K562 (cell line): ENCODE results near the gene IQCE. TPM values are rescaled to one million over a fixed set of nuclear protein-coding genes. Genes with fewer than 3 reads are reported as not detected.

ENCODE experiments used
- ATAC-seq: fragments of 200-7000 bp; cut with Tn5 transposase; 3 replicates; pipeline ENCODE4 v1.9.1; 2020; ENCODE audit warnings: moderate library complexity
- BruUV-seq: library from RNA; stranded (reverse); fragments of 400-500 nt; replicated peaks from 2 replicates; lab custom pipeline; 2021; lab: Mats Ljungman, UMichigan
- CTCF ChIA-PET: fragments of 300-600 bp; formaldehyde crosslinking; extraction: SDS; loops from one replicate; lab custom pipeline; 2021; ENCODE audit warnings: low intra/inter-chr PET ratio; lab: Yijun Ruan, JAX
- POLR2A ChIA-PET: fragments of 300-600, 350-650 bp; sonication (Branson Sonifier 250); formaldehyde crosslinking; extraction: SDS; loops from one replicate; lab custom pipeline; 2021; ENCODE audit warnings: antibody characterized with exemption, inconsistent platforms; lab: Yijun Ruan, JAX
- DNase-seq, 4 experiments: peaks; one replicate each; pipeline versions ENCODE4 v3.0.0 to v3.0.0-alpha.2; 2011 to 2018; ENCODE audit warnings: low spot score in 3 of 4, mixed read lengths in 3 of 4; ENCODE audit errors: extremely low read depth in 1 of 4
- FAIRE-seq: peaks from 2 replicates; lab custom pipeline; 2011; peaks lifted over from hg19 to GRCh38; lab: Jason Lieb, UNC
- H2AFZ ChIP-seq: 2 replicates; pipeline ENCODE4 v1.6.0; 2011; ENCODE audit warnings: low read depth, low read length, control low read depth, inconsistent platforms
- H3K27ac ChIP-seq: fragments of 200-600 bp; 3 replicates; pipeline ENCODE4 v1.8.0; 2011; ENCODE audit warnings: low read depth, mild to moderate bottlenecking, control low read depth, inconsistent platforms, low read length, moderate library complexity, mixed read lengths; ENCODE audit errors: extremely low read depth
- H3K27me3 ChIP-seq, 2 experiments: fragments of 300-600 bp in 1 of 2; 2 replicates in 1 of 2; 3 replicates in 1 of 2; pipeline versions ENCODE4 v1.6.0 to v1.8.0; 2011; ENCODE audit warnings: inconsistent platforms in 2 of 2, low read length in 2 of 2, mild to moderate bottlenecking in 1 of 2, mixed read lengths in 1 of 2, moderate library complexity in 1 of 2; ENCODE audit not compliant: control insufficient read depth in 2 of 2, insufficient read depth in 2 of 2
- H3K36me3 ChIP-seq: fragments of 300-600 bp; 3 replicates; pipeline ENCODE4 v1.8.0; 2011; ENCODE audit warnings: mild to moderate bottlenecking, low read length, inconsistent platforms; ENCODE audit not compliant: control insufficient read depth, insufficient read depth
- H3K4me1 ChIP-seq, 2 experiments: fragments of 200-600 bp in 1 of 2; replicated peaks in 1 of 2; 2 replicates in 1 of 2; 3 replicates in 1 of 2; pipeline versions ENCODE4 v1.5.1 to v1.8.0; 2011; ENCODE audit warnings: inconsistent platforms in 2 of 2, low read length in 2 of 2, mild to moderate bottlenecking in 1 of 2, mixed read lengths in 1 of 2, moderate library complexity in 1 of 2; ENCODE audit not compliant: control insufficient read depth in 2 of 2, insufficient read depth in 2 of 2
- H3K4me2 ChIP-seq: 2 replicates; pipeline ENCODE4 v1.6.1; 2011; ENCODE audit warnings: low read length, control low read depth, inconsistent platforms, mixed read lengths; ENCODE audit not compliant: insufficient read depth
- H3K4me3 ChIP-seq: fragments of 200-600 bp; sonication (generic), shearing (Covaris generic); 2 replicates; pipeline ENCODE4 v1.5.1; 2016; ENCODE audit warnings: control low read depth, inconsistent platforms
- H3K79me2 ChIP-seq: fragments of 200-600 bp; 3 replicates; pipeline ENCODE4 v1.8.0; 2011; ENCODE audit warnings: low read length, inconsistent platforms; ENCODE audit not compliant: control insufficient read depth, insufficient read depth
- H3K9ac ChIP-seq, 2 experiments: 2 replicates each; pipeline versions ENCODE4 v1.6.0 to v1.6.1; 2011; ENCODE audit warnings: low read depth in 2 of 2, low read length in 2 of 2, control low read depth in 1 of 2, inconsistent platforms in 1 of 2, mild to moderate bottlenecking in 1 of 2, mixed read lengths in 1 of 2; ENCODE audit not compliant: insufficient read depth in 1 of 2
- H3K9me1 ChIP-seq: one replicate; pipeline ENCODE4 v1.6.0; 2011; ENCODE audit warnings: inconsistent platforms, mild to moderate bottlenecking, low read length, moderate library complexity; ENCODE audit not compliant: control insufficient read depth, insufficient read depth
- H3K9me3 ChIP-seq: replicated peaks from 2 replicates; pipeline ENCODE4 v1.5.1; 2011; ENCODE audit warnings: low read depth, low read length, inconsistent platforms; ENCODE audit not compliant: control insufficient read depth, insufficient read depth
- H4K20me1 ChIP-seq: replicated peaks from 2 replicates; pipeline ENCODE4 v1.6.1; 2011; ENCODE audit warnings: low read length, inconsistent platforms, mixed read lengths; ENCODE audit not compliant: control insufficient read depth, insufficient read depth
- JUND ChIP-seq, 2 experiments: IDR thresholded peaks; 2 replicates in 1 of 2; 3 replicates in 1 of 2; pipeline ENCODE4 v1.6.1; 2011; ENCODE audit warnings: borderline replicate concordance in 2 of 2, low read depth in 2 of 2, low read length in 2 of 2, improper control_type of control experiment in 1 of 2, missing biosample characterization in 1 of 2, missing genetic modification characterization in 1 of 2, missing genetic modification reagents in 1 of 2
- MEIS2 ChIP-seq: fragments of 450-650 bp; IDR thresholded peaks from 2 replicates; pipeline ENCODE4 v1.6.1; 2014; ENCODE audit warnings: mild to moderate bottlenecking; ENCODE audit not compliant: partially characterized antibody
- WGBS: fragments of 100-300 bp; shearing (Covaris generic); methylation state at CpG from one replicate; pipeline ENCODE4 v1.1.6; 2016; ENCODE audit warnings: low coverage, mixed read lengths; ENCODE audit not compliant: insufficient coverage; ENCODE audit errors: missing lambda C conversion rate; 5-methylcytosine and 5-hydroxymethylcytosine counted together
- in situ Hi-C: fragments of 300-500 bp; cut with MboI; formaldehyde crosslinking; loops from 4 replicates; pipeline ENCODE4 v1.15.0; 2018; ENCODE audit warnings: inconsistent platforms, mixed read lengths
- intact Hi-C: fragments of 100-400 bp; cut with micrococcal nuclease; formaldehyde crosslinking; loops from 2 replicates; pipeline ENCODE4 v1.14.2; 2022
- polyA plus RNA-seq, 8 experiments: library from polyadenylated mRNA; depleted of rRNA in 4 of 8; stranded (reverse) in 5 of 8; unstranded in 3 of 8; fragments of >200 nt; fragmentation: Nextera tagmentation in 2 of 8; fragmentation: Illumina TruSeq in 1 of 8; extraction: Ambion mirVana in 2 of 8; extraction: Trizol in 1 of 8; gene quantifications; 2 replicates each; pipeline versions ENCODE4 v1.2.1 to v1.2.3, GENCODE V29; 2011 to 2014; ENCODE audit warnings: inconsistent platforms in 1 of 8, missing spikeins in 1 of 8
- total RNA-seq, 7 experiments: library from RNA; depleted of rRNA in 6 of 7; stranded (reverse); fragments of >200 nt in 6 of 7; fragmentation: Illumina TruSeq in 2 of 7; extraction: Trizol in 2 of 7; gene quantifications; 2 replicates each; pipeline versions ENCODE4 v1.2.1 to v1.2.3, GENCODE V29; 2011 to 2021; ENCODE audit warnings: low replicate concordance in 1 of 7
- TF ChIP-seq, protein P1 (sequence below): fragments of 450-650 bp; IDR thresholded peaks from 2 replicates; pipeline ENCODE4 v1.6.1; 2016; ENCODE audit warnings: low read depth, mild to moderate bottlenecking, moderate library complexity

Gene IQCE
- total and polyA plus RNA-seq, 9 of the 15 experiments (the other 6 are each of a cell fraction or from before 2014, with no cell fraction given), result 0.18 to 8.5 (median 4.2) TPM

DNA sequence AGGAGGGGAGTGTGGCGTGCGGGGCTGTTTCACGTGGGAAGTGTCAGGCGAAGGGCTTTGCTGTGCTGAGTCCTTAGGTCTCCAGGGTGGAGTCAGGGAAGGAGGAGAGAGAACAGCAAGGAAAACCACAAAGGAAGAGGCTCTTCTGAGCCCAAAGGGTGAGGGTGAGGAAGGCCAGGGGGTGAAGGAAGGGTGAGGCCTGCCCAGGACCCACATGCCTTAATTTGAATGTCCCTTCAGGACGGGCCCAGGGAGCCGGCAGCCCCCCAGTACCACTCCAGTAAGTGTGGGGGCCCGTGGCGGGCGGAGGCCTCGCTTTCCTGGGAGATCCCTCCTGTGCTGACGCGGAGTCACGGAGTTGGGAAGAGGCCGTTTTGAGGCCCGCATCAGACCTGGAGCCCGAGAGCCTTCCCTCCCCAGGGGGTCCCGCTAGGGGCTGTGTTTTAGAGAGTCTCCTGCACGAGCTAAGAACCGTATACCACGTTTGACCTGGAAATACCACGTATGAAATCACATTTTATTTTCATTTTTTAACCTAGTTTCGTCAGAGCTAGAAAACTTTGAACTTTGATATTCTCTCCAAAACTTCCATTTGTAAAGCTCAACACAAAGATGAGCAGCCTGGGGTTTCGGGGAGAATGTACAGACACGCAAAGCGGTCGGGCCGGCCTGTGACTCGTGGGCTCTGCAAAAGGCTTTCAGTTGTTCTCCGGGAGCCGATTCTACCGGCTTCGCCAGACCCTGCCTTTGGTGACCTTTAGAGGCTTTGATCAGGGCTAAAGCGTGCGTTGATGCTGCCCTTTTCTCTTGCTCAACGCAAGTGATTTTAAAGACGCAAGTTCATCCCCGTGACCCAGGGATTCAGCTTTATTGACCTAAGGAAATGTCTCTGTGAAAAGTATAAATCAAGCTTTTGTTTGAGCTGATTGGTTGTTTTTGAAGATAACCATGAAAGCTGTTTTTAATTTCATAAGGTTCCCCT, 49.4 kb downstream of the IQCE start:
- no peak overlapping the region for H3K4me3 ChIP-seq
- FAIRE-seq, result no peak

More for the DNA sequence above, 49.4 kb downstream of the IQCE start:
- no peaks in the 10 kb centered on the region for H3K9me1 ChIP-seq
- TF ChIP-seq, protein P1, sequence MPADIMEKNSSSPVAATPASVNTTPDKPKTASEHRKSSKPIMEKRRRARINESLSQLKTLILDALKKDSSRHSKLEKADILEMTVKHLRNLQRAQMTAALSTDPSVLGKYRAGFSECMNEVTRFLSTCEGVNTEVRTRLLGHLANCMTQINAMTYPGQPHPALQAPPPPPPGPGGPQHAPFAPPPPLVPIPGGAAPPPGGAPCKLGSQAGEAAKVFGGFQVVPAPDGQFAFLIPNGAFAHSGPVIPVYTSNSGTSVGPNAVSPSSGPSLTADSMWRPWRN, result no peak
- no peak for TF ChIP-seq JUND (IDR thresholded peaks at IDR 0.05; ENCODE audit: borderline replicate concordance, low read depth, low read length)
- TF ChIP-seq JUND (tag; IDR thresholded peaks at IDR 0.05; ENCODE audit: borderline replicate concordance, low read depth, low read length), result no peak
- no peak for TF ChIP-seq MEIS2
- no peaks in the 10 kb centered on the region for H3K36me3 ChIP-seq
- no peaks in the 10 kb centered on the region for H3K27me3 ChIP-seq
- CTCF ChIA-PET, result no interaction called here
- peaks cover 6% of the 10 kb centered on the region; the same call in 1 of the 2 replicates for H4K20me1 ChIP-seq
- H3K9me3 ChIP-seq, result no peaks in the 10 kb centered on the region
- ATAC-seq (no peak), DNase-seq (no peak)
- 66% methylated on average over 33 of the region's 37 CpGs for WGBS
- POLR2A ChIA-PET, result interaction anchor here (0.6 to 1.4 kb wide), 7 partner anchors 9 to 1470 kb away, joined by 3 to 4 read pairs (median 4); no protein-coding TSS in a partner anchor
- no peaks in the 10 kb centered on the region for H3K79me2 ChIP-seq
- peaks cover 10 to 46% of the 10 kb centered on the region in 2 experiments; a peak in 4 of 5 replicates for H3K4me1 ChIP-seq
- BruUV-seq, result no TSS peak
- H3K27ac ChIP-seq, result no peak overlapping the region
- intact Hi-C loops, result no loop called here
- no peak overlapping the region for H3K4me2 ChIP-seq
- H3K9ac ChIP-seq, result no peak overlapping the region
- no peak overlapping the region for H2AFZ ChIP-seq
- in situ Hi-C loops, result no loop called here
